GM18861 (cell line): Measurements from ENCODE around the gene CENPN.
A peak's percentile ranks its signal among the peaks of the same experiment; 100 is the strongest.

Source experiments
- ATAC-seq: cut with Tn5 transposase; IDR thresholded peaks from one replicate; pipeline ENCODE4 v1.9.1; 2021; ENCODE audit not compliant: unreplicated experiment

Gene CENPN, protein sequence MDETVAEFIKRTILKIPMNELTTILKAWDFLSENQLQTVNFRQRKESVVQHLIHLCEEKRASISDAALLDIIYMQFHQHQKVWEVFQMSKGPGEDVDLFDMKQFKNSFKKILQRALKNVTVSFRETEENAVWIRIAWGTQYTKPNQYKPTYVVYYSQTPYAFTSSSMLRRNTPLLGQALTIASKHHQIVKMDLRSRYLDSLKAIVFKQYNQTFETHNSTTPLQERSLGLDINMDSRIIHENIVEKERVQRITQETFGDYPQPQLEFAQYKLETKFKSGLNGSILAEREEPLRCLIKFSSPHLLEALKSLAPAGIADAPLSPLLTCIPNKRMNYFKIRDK

GRCh38 chr16:81006813-81007695, at the start of gene CENPN, which contains the start of gene CMC2:
Gene CENPN, plus strand, starts transcription at chr16:81007214. Its CDS starts 4,726 bp downstream, at chr16:81011940.
Gene CMC2, minus strand, starts transcription at chr16:81006885. Its CDS starts 9,491 bp downstream, at chr16:80997394.
- peak; percentile 72 for ATAC-seq

DNA sequence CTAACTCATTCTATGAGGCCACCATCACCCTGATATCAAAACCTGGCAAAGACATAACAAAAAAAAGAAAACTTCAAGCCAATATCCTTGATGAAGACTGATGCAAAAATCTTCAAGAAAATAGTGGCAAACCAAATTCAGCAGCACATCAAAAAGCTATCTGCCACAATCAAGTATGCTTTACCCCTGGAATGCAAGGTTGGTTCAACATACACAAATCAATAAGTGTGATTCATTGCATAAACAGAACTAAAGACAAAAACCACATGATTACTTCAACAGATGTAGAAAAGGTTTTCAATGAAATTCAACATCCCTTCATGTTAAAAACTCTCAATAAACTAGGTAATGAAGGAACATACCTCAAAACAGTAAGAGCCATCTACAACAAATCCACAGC, 48.7 kb upstream of the CENPN start:
- ATAC-seq: no peak

DNA sequence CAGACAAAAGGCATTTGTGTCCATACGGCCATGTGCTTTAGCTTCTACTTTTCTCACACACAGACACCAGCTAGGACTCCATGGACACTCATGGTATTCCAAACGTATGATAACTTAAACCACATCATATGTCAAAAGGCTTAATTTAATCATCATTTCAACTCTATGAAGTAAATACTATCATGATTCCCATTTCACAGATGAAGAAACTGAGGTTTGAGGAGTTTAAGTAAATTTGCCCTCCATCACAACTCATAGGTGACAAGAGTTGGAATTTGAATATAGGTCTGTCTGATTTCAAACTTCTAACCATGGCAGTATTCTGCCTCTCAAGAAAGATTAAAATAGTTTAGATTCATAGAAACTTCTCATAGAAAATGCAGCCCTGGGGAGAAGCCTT, 44.1 kb upstream of the CENPN start:
- no peak for ATAC-seq

GRCh38 chr16:80964351-80964750, 42.7 kb upstream of the CENPN start:
- ATAC-seq: no peak

- no peak for ATAC-seq
Observed at GRCh38 chr16:80966617-80967016, 40.4 kb upstream of the CENPN start.

DNA sequence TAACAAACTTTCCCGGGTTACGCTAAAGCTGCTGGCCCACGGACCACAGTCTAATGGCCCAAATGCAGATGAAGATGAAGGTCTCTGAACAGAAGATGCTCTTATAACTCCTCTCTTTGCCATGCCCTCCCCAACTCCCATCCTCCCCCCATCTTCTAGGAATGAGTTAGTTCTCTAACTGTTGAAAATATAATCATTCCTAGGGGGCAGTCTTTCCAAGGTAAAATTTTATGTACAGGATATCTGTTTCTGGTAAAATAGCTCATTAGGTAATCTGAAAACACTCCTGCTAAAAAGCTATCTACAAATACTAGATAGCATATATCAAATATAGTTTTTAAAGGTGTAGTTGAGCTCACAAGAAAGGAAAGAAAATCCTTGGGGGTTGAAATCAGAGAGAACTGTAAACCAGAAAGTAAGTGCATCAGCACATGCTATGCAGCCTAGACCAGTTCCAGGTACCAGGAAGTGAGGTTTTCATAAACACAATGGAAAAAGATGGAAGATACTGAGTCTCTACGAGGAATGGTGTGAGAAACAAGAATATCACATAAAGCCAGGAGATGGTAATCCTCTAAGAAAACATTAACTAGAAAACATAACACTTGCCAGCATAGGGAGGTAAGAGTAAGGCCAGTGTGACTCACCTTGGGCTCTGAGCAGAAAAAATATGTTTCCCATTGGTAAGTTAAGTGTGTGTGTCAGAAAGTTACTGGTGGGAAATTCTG, 38.5 kb upstream of the CENPN start:
- ATAC-seq: no peak

DNA sequence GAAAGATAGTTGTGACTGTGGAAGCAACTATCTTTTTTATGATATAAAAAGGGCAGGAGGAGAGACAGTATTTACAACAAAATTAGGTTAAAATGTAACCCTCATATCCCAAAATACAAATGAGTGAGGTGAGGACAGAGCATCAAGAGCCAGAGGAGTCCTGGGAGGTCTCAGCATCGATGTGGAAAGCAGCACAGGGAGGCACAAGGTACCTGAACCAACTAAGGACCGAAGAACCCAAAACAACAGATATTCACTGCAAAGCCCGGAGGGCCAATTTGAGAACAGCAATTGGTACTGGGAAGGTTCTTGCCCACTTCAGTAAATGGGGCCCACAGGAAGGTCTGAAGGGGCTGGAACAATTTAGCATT, 37.9 kb upstream of the CENPN start:
- ATAC-seq: no peak

GRCh38 chr16:80971819-80972218, 35.2 kb upstream of the CENPN start:
- ATAC-seq: no peak

GRCh38 chr16:80972611-80973010, 34.4 kb upstream of the CENPN start:
- no peak for ATAC-seq

- no peak for ATAC-seq
Observed at GRCh38 chr16:80973991-80974390, 33.0 kb upstream of the CENPN start.

GRCh38 chr16:80974649-80975376, 32.2 kb upstream of the CENPN start:
- no peak for ATAC-seq

GRCh38 chr16:80976946-80977345, 30.1 kb upstream of the CENPN start:
- ATAC-seq: no peak

- no peak for ATAC-seq
Observed at GRCh38 chr16:80981103-80981502, 25.9 kb upstream of the CENPN start.

DNA sequence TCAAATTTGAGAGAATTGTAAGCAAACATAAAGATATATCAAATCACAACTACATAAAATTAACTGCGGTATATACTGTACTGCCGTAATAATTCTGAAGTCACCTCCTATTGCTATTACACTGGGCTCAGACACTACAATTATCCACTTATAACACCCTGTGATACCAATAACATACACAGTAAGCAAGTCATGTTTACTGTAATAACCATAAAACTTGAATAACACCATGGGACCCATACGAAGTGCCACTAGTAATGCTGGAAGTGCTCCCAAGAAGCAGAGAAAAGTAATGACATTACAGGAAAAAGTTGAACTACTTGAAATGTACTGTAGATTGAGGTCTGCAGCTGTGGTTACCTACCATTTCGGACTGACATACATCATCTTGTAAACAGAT, 24.4 kb upstream of the CENPN start:
- ATAC-seq: no peak

DNA sequence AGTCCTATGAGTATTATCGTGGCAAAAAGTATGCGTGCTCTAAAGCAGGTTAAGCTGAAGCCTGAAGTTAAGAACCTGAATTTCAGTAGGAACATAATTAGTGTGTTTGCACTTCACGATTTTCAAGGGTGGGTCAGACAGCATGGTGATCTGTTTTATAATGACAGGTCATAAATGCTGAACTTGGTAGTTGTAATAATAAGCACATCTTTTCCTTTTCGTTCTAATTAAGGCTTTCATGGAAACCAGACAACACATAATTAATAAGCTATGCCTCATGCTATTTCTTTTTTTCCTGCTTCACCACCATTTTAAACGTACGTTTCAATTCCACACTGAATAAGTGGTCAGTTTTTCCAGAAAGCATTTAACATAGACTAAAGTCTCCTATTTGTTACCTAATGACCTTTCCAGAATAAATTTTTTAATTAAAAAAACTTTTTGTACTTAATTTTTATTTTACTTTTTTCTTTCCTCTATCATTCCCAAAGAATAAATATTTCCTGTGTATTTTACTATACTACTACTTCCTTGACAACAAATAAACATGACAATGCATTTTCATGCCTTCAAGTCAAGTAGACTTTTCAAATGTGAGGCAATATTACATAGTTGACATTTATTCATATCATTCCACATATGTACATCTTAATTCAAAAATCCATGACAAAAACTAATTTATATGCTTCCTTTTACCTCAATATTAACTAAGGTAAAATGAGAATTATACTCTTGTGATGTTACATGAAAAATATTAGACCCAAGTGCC, 22.7 kb upstream of the CENPN start:
- no peak for ATAC-seq

GRCh38 chr16:80985611-80986010, 21.4 kb upstream of the CENPN start:
- no peak for ATAC-seq

DNA sequence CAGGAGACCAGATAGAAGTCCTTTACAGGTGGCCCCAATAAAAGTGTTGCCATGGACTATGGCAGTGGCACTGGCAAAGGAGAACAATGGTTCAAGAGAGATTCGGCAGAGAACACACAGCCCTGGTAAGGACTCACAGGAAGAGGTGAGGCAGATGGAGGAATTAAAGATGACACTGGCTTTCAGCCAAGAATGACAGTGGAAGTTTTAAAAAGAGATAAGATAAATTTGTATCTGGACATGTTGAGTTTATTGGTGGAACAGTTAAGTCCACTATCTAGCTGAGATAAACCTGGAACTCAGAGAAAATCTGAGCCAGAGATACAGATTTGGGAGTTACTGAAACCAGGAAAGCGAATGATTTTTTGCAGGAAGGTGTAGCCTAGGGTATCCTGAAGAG, 20.5 kb upstream of the CENPN start:
- ATAC-seq: no peak

DNA sequence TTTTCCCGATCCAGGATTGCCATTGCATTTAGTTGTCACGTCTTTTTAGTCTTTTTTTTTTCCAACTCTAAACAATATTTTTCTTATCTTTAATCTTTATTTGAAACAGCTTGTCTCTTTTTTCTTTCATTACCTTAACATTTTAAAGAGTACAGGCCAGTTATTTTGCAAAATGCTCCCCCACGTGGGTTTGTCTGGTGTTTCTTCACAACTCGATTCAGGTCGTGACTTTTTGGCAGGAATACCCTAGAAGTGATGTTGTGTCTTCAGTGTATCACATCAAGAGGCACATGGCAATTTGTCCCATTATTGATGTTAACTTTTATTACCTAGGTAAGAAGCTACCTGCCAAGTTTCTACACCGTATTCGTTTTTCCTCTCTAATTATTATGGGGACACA, 18.3 kb upstream of the CENPN start:
- ATAC-seq: no peak

DNA sequence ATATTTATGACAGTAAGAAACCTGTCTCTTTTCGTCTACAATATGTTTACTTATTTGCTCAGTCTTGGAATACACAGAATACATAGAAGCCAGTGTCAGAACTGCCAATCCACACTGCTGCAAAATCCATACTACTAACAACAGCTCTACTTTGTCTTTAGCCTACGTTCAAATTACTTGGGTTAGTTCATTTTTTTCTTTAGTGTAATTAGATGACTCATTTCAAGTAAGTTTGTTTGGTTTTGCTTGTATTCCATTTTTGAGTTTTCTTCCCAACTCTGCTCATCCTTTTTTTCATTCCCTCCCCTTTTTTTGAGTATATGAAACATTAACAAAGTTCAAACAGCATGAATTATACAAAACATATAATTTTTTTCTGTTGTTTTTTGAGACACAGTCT, 17.2 kb upstream of the CENPN start:
- ATAC-seq: no peak

- ATAC-seq: no peak
Observed at GRCh38 chr16:80990577-80990976, 16.4 kb upstream of the CENPN start.
